SJSA1 (cell line): Measurements from ENCODE around the gene GNG10. TPM values are rescaled to one million over a fixed set of nuclear protein-coding genes. Genes with fewer than 3 reads are reported as not detected.

Experiments used
- DNase-seq, 2 experiments: peaks; one replicate each; pipeline ENCODE4 v3.0.0-alpha.2; 2015 to 2020; ENCODE audit warnings: low spot score in 2 of 2, low read depth in 1 of 2
- H3K27ac ChIP-seq: fragments of 250-450 bp; sonication (Bioruptor Pico); 2 replicates; pipeline ENCODE4 v1.5.1; 2020; ENCODE audit warnings: mild to moderate bottlenecking, moderate library complexity
- H3K27me3 ChIP-seq: fragments of 250-450 bp; sonication (Bioruptor Pico); replicated peaks from 2 replicates; pipeline ENCODE4 v1.5.1; 2020; ENCODE audit warnings: mild to moderate bottlenecking, moderate library complexity
- H3K36me3 ChIP-seq: fragments of 250-450 bp; sonication (Bioruptor Pico); 2 replicates; pipeline ENCODE4 v1.5.1; 2020; ENCODE audit warnings: mild to moderate bottlenecking
- H3K4me1 ChIP-seq: fragments of 250-450 bp; sonication (Bioruptor Pico); replicated peaks from 2 replicates; pipeline ENCODE4 v1.6.1; 2021; ENCODE audit warnings: mild to moderate bottlenecking
- H3K4me3 ChIP-seq: fragments of 250-450 bp; sonication (Bioruptor Pico); 2 replicates; pipeline ENCODE4 v1.5.1; 2020; ENCODE audit warnings: mild to moderate bottlenecking
- H3K9me3 ChIP-seq: fragments of 250-450 bp; sonication (Bioruptor Pico); replicated peaks from 2 replicates; pipeline ENCODE4 v1.5.1; 2020; ENCODE audit warnings: mild to moderate bottlenecking
- total RNA-seq: library from RNA; depleted of rRNA; stranded (reverse); fragments of >200 nt; shearing (Covaris generic); gene quantifications from 2 replicates; pipeline ENCODE4 v1.2.3, GENCODE V29; 2014; rRNA removed

The GNG10 gene
- total RNA-seq, 1 experiment from 2014 or later = 117 TPM

DNA sequence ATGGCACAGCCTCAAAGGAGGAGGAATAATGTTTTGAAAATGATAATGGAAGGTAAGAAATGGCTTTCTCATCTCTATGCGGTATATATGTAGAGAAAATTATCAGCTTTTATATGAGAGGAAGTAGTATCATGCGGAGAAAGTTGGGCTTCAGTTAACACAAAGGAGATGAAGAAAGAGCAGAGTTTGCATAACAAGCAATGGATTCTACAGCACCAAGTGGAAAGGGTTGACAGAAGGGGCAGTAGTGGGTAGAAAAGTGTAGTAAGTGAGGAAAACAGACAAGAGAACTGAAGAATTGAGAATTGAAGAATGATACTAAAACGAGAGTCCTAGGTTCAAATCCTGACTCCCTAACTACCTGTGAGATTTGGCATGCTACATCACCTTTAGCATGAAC lies 51.0 kb downstream of the GNG10 start:
- no peak for DNase-seq
- Histone ChIP-seq H3K36me3 (no peaks in the 10 kb centered on the region), H3K9me3 (no peaks in the 10 kb centered on the region), H3K4me1 (no peaks in the 10 kb centered on the region), H3K4me3 (no peak overlapping the region), H3K27me3 (no peaks in the 10 kb centered on the region), H3K27ac (no peak overlapping the region)

DNA sequence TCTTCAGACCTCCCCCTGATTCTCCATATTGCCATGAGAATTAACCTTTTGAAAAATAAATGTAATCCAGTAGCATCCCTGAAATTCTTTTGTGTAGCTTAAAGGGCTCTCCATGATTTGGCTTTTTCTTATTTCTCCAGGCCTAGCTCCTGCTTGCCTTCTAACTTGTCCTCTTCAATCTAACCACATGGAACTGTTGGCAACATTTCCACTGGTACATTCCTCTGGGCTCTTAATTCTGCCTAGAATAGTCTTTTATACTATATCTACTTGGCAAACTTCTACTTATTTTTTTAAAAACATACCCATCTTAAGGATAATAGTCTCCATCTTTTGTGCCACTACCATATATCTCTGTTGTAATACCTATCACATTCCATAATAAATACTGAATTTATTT lies 54.1 kb downstream of the GNG10 start:
- peaks cover 5% of the 10 kb centered on the region; the same call in 1 of the 2 replicates for H3K4me1 ChIP-seq
- no peaks in the 10 kb centered on the region for H3K27me3 ChIP-seq
- DNase-seq = no peak
- H3K36me3 ChIP-seq = no peaks in the 10 kb centered on the region
- H3K4me3 ChIP-seq = no peak overlapping the region
- no peaks in the 10 kb centered on the region for H3K9me3 ChIP-seq
- no peak overlapping the region for H3K27ac ChIP-seq

DNA sequence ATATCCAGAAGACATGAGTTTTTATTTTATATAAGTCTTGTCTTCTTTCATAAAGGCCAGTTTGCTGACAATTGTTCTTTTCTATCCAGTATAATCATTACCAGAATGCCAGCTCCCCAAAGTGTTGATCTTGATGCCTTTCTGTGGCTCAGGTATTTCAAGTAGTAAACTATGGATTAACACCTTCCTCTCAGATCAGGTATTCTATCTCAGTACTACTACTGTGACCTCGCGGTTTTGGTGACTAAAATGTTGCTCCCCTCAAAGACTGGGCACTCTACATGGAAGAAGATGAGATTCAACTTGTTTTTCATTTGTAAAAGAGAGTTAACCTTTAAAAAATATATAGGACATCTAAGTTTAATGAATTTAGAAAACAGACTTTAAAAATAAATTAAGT lies 58.1 kb downstream of the GNG10 start:
- Histone ChIP-seq H3K27me3 (no peaks in the 10 kb centered on the region), H3K9me3 (no peaks in the 10 kb centered on the region), H3K4me3 (no peak overlapping the region), H3K4me1 (peaks cover 5% of the 10 kb centered on the region; the same call in 1 of the 2 replicates), H3K27ac (no peak overlapping the region), H3K36me3 (no peaks in the 10 kb centered on the region)
- DNase-seq = no peak

Other genes starting within 250 kb of the GNG10 start
- 31.4 and 35.7 TPM in 2 replicates for gene ECPAS, start 177.2 kb upstream of the GNG10 start, total RNA-seq
- 1.2 and 1.3 TPM in 2 replicates for gene ZNF483, start 136.4 kb upstream of the GNG10 start, total RNA-seq
- gene PTGR1, start 62.0 kb upstream of the GNG10 start, total RNA-seq = 86.8 and 152 TPM in 2 replicates
- 7.3 and 11.1 TPM in 2 replicates for gene DNAJC25, start 30.3 kb upstream of the GNG10 start, total RNA-seq
- gene SHOC1, start 133.3 kb downstream of the GNG10 start, total RNA-seq = not detected in 2 replicates
- gene UGCG, start 235.2 kb downstream of the GNG10 start, total RNA-seq = 54.7 and 58.1 TPM in 2 replicates